SIG-M5 treated with dmso at 0.1 percent for 504 hours (cell line): ENCODE data around the gene AMMECR1.
A peak's percentile ranks its signal among the peaks of the same experiment; 100 is the strongest.

Experiments used
- DNase-seq: peaks from one replicate; lab custom pipeline; 2025; ENCODE audit not compliant: unreplicated experiment; lab: John Stamatoyannopoulos, UW

The AMMECR1 gene

GRCh38 chrX:110311437-110312230, 6.3 kb downstream of the AMMECR1 start:
- no peak for DNase-seq

GRCh38 chrX:110310896-110311295, 7.0 kb downstream of the AMMECR1 start:
- no peak for DNase-seq

GRCh38 chrX:110310000-110310790, 7.7 kb downstream of the AMMECR1 start:
- DNase-seq, result no peak

- no peak for DNase-seq
Measured at GRCh38 chrX:110308220-110308619, 9.7 kb downstream of the AMMECR1 start.

GRCh38 chrX:110304884-110305283, 13.0 kb downstream of the AMMECR1 start:
- no peak for DNase-seq

- DNase-seq, result no peak
Measured at GRCh38 chrX:110304371-110304770, 13.5 kb downstream of the AMMECR1 start.

- no peak for DNase-seq
Measured at GRCh38 chrX:110302975-110303374, 14.9 kb downstream of the AMMECR1 start.

- no peak for DNase-seq
Measured at GRCh38 chrX:110301194-110301593, 16.7 kb downstream of the AMMECR1 start.

- no peak for DNase-seq
Measured at GRCh38 chrX:110294087-110294486, 23.8 kb downstream of the AMMECR1 start.

- DNase-seq, result no peak
Measured at GRCh38 chrX:110293658-110294057, 24.2 kb downstream of the AMMECR1 start.

GRCh38 chrX:110287605-110288004, 30.3 kb downstream of the AMMECR1 start:
- no peak for DNase-seq

GRCh38 chrX:110286106-110286505, 31.8 kb downstream of the AMMECR1 start:
- DNase-seq, result no peak

- no peak for DNase-seq
Measured at GRCh38 chrX:110284159-110284558, 33.7 kb downstream of the AMMECR1 start.

- DNase-seq, result no peak
Measured at GRCh38 chrX:110282922-110283321, 35.0 kb downstream of the AMMECR1 start.

- no peak for DNase-seq
Measured at GRCh38 chrX:110281377-110281776, 36.5 kb downstream of the AMMECR1 start.

- no peak for DNase-seq
Measured at GRCh38 chrX:110280954-110281353, 36.9 kb downstream of the AMMECR1 start.

GRCh38 chrX:110277609-110278008, 40.3 kb downstream of the AMMECR1 start:
- DNase-seq, result no peak

- no peak for DNase-seq
Measured at GRCh38 chrX:110276778-110277177, 41.1 kb downstream of the AMMECR1 start.

GRCh38 chrX:110268886-110269285, 49.0 kb downstream of the AMMECR1 start:
- DNase-seq, result peak; percentile 2

- DNase-seq, result no peak
Measured at GRCh38 chrX:110268395-110268794, 49.5 kb downstream of the AMMECR1 start.

- DNase-seq, result no peak
Measured at GRCh38 chrX:110267874-110268273, 50.0 kb downstream of the AMMECR1 start.

GRCh38 chrX:110265661-110266060, 52.2 kb downstream of the AMMECR1 start:
- DNase-seq, result no peak
